IPS-11a (cell line): ENCODE results near the gene TSHZ3.

Experiments
- H3K4me3 ChIP-seq: one replicate; pipeline ENCODE4 v1.5.1; 2013; ENCODE audit warnings: low read depth, low read length, control low read depth

TSHZ3 gene

GRCh38 chr19:31268751-31269383 is 80.4 kb downstream of the TSHZ3 start:
- H3K4me3 ChIP-seq: no peak overlapping the region

DNA sequence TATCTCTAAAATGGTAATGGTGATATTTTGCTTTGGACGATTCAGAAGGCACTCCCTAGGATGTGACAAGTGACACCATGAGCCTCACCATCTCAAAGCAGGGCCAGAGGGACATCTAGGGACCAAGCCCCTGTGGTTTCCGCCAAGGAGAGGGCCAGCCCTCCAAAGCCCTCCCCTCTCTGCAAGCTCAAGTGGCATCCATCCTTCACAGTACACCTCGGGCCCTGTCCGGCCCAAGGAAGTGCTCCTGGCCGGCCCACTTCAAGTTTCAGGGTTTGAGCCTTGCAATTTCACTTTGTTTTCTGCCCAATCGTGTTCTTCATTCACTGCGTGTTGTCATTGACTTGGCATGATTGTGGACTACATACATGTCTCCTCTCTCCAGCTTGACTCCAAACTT is 82.5 kb downstream of the TSHZ3 start:
- H3K4me3 ChIP-seq: no peak overlapping the region

DNA sequence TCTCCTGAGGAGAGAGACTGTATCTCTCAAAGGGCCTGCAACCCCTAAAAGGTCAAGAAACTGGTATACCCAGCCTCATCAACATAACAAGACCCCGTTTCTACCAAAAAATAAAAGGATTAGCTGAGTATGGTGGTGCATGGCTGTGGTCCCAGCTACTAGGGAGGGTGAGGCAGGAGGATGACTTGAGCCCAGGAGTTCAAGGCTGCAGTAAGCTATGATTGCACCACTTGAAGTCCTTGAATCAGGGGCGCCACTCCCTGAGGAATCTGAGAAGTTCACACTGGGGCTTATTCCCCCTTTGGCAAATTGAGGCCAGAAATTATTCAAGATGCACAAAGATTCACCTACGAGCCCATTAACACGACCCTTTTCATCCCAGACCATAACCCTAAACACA is 83.0 kb downstream of the TSHZ3 start:
- H3K4me3 ChIP-seq: no peak overlapping the region

GRCh38 chr19:31264041-31264778 is 85.0 kb downstream of the TSHZ3 start:
- no peak overlapping the region for H3K4me3 ChIP-seq

GRCh38 chr19:31263328-31263727 is 85.9 kb downstream of the TSHZ3 start:
- H3K4me3 ChIP-seq: no peak overlapping the region

DNA sequence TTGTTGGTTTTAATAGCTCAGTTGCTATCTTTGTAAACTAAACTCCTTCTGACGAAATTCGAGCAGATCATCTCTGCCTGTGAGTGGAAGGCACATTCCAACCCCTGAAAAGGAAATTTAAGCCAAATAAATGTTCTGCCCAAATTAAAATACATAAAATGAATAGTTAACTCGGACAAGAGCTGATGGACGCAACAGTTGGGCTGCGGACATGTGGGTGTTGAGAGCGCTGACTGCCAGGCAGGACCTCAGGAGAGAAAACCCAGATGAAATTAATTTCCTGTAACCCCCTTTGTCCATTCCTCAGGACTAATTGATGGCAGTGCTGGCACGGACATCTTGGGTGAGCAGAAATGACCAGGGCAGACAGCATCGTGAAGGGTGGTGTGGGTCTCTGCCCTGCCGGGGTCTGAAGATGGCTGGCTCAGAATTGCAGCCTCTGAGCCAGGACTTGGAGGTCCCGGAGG is 86.5 kb downstream of the TSHZ3 start:
- H3K4me3 ChIP-seq: no peak overlapping the region

DNA sequence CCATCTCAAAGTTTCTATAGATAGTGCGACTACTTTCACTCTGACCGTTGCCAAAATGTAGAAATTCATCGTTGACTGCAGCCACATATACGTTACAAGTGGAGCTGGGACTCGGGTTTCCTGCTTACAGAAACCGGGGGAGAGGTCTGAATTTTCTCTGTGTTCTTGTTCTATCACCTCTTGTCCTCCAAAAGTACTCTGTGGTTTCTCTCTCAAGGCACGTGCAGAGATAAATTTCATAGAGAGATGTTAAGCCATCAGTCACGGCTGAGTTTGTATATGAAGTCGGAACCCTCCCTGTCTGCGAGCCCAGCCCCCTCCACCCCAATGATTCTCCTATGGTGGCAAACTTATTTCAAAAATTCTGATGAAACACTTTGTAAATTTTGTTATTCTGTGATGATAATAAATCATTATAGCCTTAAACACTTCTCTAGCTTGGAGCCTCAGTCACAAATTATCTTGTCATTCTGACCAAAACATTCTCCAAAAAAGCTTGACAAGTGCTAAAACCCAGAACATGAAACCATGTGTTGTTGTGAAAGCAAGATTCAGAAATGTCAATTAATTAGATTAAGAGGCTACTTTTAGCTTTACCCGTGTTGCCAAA is 87.5 kb downstream of the TSHZ3 start:
- no peak overlapping the region for H3K4me3 ChIP-seq

GRCh38 chr19:31261019-31261602 is 88.1 kb downstream of the TSHZ3 start:
- no peak overlapping the region for H3K4me3 ChIP-seq

DNA sequence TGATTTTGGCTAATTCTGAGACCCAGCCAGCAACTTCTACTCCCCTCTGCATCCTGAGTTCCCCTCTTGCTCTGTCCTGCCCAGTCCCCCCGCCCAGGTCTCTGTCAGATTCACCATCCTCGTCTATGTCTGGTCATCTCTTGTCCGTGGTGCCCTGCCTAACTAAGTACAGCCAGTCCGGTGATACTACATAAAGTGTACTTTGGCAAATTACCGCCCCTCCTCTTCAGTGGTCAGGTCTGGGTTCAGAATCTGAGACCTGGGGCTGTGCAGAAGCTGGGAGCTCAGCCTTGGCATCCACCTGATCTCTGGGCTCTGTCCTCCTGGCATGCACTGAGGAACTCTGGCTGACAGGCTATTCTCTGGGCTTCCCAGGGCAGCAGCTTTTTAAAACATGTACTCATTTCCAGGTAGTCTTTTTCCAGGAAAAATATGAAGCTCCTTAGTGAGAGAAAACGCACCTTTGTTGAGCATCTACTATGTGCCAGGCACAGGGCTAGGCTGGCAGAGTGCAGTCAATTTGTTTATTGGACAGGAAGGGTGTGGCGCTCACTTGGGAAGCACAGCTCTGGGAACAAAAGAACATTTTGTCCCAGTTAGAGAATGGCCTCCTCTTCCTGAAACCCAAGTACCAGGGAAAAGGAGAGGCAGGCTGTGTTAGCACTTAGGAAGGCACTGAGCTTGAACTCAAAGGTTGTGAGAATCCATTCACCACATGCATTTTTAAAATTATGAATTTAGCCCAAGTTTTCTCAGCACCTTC is 88.9 kb downstream of the TSHZ3 start:
- no peak overlapping the region for H3K4me3 ChIP-seq

- no peak overlapping the region for H3K4me3 ChIP-seq
These were observed 90.8 kb downstream of the TSHZ3 start for GRCh38 chr19:31258211-31259052.

GRCh38 chr19:31257426-31258130 is 91.7 kb downstream of the TSHZ3 start:
- H3K4me3 ChIP-seq: no peak overlapping the region

DNA sequence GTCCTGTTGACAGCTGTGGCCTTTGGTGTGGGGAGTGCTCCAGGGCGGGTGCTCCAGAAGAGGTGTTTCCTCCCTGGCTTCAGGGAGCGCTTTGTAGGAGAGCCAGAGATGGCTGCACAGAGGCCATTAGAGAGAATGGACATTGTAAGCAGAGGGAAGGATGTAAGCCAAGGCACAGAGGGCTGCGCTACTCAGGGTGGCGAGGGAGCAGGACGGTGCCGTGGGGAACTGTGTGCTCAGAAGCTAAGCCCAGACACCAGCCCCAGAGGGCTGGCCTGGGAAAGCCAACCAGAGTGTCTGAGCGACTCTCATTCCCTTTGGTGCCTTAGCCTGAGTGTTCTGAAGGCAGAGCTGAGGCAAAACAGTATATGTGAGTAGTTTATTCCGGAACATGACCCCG is 92.2 kb downstream of the TSHZ3 start:
- H3K4me3 ChIP-seq: no peak overlapping the region

DNA sequence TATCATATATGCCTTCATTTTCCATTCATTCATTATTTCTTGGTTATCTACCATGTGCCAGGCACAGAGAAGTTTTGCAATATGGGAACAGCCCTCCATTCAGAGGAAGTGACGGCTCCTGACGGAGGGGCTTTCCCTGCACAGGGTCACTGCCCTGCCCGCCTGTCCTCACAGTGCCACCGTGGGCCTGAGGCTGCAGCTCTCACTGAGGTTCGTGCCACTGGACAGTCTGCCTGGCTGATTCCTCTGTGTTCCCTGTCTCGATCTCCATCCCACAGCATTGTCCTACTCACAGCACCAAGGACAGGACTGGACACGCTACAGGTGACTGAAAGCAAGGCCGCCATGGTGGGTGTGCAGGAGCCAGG is 92.7 kb downstream of the TSHZ3 start:
- no peak overlapping the region for H3K4me3 ChIP-seq

DNA sequence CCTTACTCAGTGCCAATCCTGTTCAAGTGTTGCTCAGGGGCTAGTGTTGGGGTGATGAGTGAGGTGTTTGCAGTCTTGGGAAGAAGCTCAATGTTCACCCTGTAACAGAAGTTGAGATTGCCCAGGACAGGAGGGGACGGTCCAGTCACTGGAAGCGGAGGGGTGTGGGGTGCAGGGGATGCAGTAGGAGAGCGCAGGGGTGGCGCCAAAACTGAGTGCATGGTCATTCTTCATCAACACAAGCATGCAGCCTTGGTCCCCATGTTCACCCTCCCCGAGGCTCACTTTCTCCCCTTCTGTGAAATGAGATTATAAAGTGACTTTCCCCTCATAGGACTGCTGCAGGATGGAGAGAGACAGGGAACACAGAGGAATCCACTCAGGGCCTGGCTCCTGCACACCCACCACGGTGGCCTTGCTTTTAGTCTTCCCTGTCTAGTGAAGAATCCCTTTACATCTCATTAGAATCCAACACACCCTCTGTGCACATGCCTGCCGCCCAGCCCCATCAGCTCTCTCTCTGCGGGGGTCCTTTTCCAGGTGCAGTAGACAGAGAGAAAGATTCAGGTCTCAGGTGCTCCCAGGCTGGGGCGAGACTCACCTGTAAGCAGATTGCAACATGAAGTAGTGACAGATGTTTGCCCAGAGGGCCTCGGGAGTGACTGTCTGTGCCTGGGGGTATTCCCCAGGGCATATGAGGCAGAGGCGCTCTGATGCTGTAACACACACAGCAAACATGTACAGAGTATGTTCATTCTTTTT is 93.2 kb downstream of the TSHZ3 start:
- H3K4me3 ChIP-seq: no peak overlapping the region

- no peak overlapping the region for H3K4me3 ChIP-seq
These were observed 93.9 kb downstream of the TSHZ3 start for GRCh38 chr19:31255174-31255799.

DNA sequence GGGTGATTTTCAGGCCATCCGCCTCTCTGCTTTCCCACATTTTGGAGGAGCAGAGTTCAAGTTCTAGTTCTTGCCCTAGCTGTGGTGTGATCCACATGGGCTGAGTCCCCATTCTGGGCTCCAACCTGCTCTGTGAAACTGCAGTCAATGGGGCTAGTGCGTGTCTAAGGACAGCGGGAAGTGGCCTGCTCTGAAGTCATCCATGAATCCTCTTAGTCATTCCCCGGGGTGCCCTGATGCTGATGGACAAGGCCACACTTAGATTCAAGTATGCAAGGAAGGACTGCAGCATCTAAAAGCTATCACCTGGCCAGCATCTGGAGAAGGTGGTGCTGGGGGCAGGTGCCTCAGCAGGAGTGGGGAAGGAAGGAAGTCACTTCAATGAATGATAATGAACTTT is 94.6 kb downstream of the TSHZ3 start:
- H3K4me3 ChIP-seq: no peak overlapping the region

GRCh38 chr19:31254180-31254551 is 95.1 kb downstream of the TSHZ3 start:
- H3K4me3 ChIP-seq: no peak overlapping the region

GRCh38 chr19:31253526-31254179 is 95.6 kb downstream of the TSHZ3 start:
- no peak overlapping the region for H3K4me3 ChIP-seq
